HepG2 (cell line): ENCODE results near the gene LRRC74B. TPM values are rescaled to one million over a fixed set of nuclear protein-coding genes. Genes with fewer than 3 reads are reported as not detected.
A peak's percentile ranks its signal among the peaks of the same experiment; 100 is the strongest.

Experiments
- ATRX ChIP-seq: sonication (generic); formaldehyde crosslinking; IDR thresholded peaks from 2 replicates; pipeline ENCODE4 v1.4.0; 2020; ENCODE audit warnings: missing genetic modification reagents, borderline replicate concordance
- BCL6 ChIP-seq: IDR thresholded peaks from 2 replicates; pipeline ENCODE4 v1.6.1; 2016; ENCODE audit warnings: missing genetic modification reagents, missing compliant biosample characterization
- CBX1 ChIP-seq: IDR thresholded peaks from one replicate; pipeline ENCODE4 v1.6.1; 2016; ENCODE audit warnings: antibody characterized with exemption, low read depth
- CC2D1A ChIP-seq: sonication (generic); formaldehyde crosslinking; IDR thresholded peaks from 2 replicates; pipeline ENCODE4 v1.8.1; 2023; ENCODE audit warnings: mild to moderate bottlenecking, missing genetic modification reagents
- GABPA ChIP-seq, 2 experiments: IDR thresholded peaks; 2 replicates each; pipeline ENCODE4 v1.6.1; 2011 to 2016; ENCODE audit warnings: low read depth in 2 of 2, low read length in 1 of 2, missing biosample characterization in 1 of 2, missing genetic modification characterization in 1 of 2
- HNRNPLL ChIP-seq: fragments of 200-400 bp; formaldehyde crosslinking; IDR thresholded peaks from 2 replicates; pipeline ENCODE4 v1.6.1; 2017; ENCODE audit warnings: mild to moderate bottlenecking, low read depth, low read length; ENCODE audit not compliant: poor library complexity, severe bottlenecking
- NFE2L2 ChIP-seq: fragments of 150-350 bp; IDR thresholded peaks from 2 replicates; pipeline ENCODE4 v1.6.1; 2014; ENCODE audit warnings: low read length
- RORA ChIP-seq: sonication (generic); formaldehyde crosslinking; IDR thresholded peaks from 2 replicates; pipeline ENCODE4 v1.5.0; 2020; ENCODE audit warnings: mild to moderate bottlenecking, missing genetic modification reagents, moderate library complexity
- TCF7 ChIP-seq: sonication (generic); IDR thresholded peaks from 2 replicates; pipeline ENCODE4 v1.6.1; 2016; ENCODE audit warnings: antibody characterized with exemption, low read depth
- XRCC5 ChIP-seq: fragments of 200-400 bp; formaldehyde crosslinking; optimal IDR thresholded peaks from 2 replicates; pipeline ENCODE3; 2017; ENCODE audit warnings: mild to moderate bottlenecking, low read length
- ZFP36 ChIP-seq: fragments of 150-350 bp; IDR thresholded peaks from 2 replicates; pipeline ENCODE4 v1.6.1; 2018; ENCODE audit warnings: borderline replicate concordance, low read length, low read depth; ENCODE audit not compliant: partially characterized antibody
- ZFP37 ChIP-seq: sonication (generic); formaldehyde crosslinking; IDR thresholded peaks from 2 replicates; pipeline ENCODE4 v1.4.0; 2020; ENCODE audit warnings: missing genetic modification reagents, borderline replicate concordance
- ZNF207 ChIP-seq: fragments of 450-650 bp; IDR thresholded peaks from 2 replicates; pipeline ENCODE4 v1.6.1; 2016; ENCODE audit warnings: antibody characterized with exemption, borderline replicate concordance
- ZNF296 ChIP-seq: sonication (generic); formaldehyde crosslinking; conservative IDR thresholded peaks from 2 replicates; pipeline ENCODE4 v1.5.0; 2020; ENCODE audit warnings: mild to moderate bottlenecking, missing genetic modification reagents
- ZNF3 ChIP-seq: IDR thresholded peaks from 2 replicates; pipeline ENCODE4 v1.7.0; 2017; ENCODE audit warnings: inconsistent platforms
- ZNF468 ChIP-seq: sonication (generic); formaldehyde crosslinking; IDR thresholded peaks from 2 replicates; pipeline ENCODE4 v1.8.0; 2022; ENCODE audit warnings: mild to moderate bottlenecking, moderate library complexity, missing genetic modification reagents
- ZNF564 ChIP-seq: sonication (generic); formaldehyde crosslinking; IDR thresholded peaks from 2 replicates; pipeline ENCODE4 v1.8.1; 2023; ENCODE audit warnings: mild to moderate bottlenecking, missing genetic modification reagents
- ZNF629 ChIP-seq: sonication (generic); formaldehyde crosslinking; conservative IDR thresholded peaks from 2 replicates; pipeline ENCODE4 v1.5.0; 2020; ENCODE audit warnings: missing genetic modification reagents
- polyA plus RNA-seq, 8 experiments: library from polyadenylated mRNA; depleted of rRNA in 3 of 8; stranded (reverse) in 7 of 8; unstranded in 1 of 8; fragments of >200 nt; fragmentation: Illumina TruSeq in 4 of 8; extraction: Trizol in 4 of 8; gene quantifications; 2 replicates each; pipeline versions ENCODE4 v1.2.1 to v1.2.3, GENCODE V29; 2011 to 2016; ENCODE audit warnings: low read depth in 4 of 8, missing spikeins in 1 of 8, mixed read lengths in 1 of 8; ENCODE audit not compliant: insufficient read depth in 1 of 8
- total RNA-seq, 5 experiments: library from RNA; depleted of rRNA; stranded (reverse); fragments of >200 nt; fragmentation: Illumina TruSeq; extraction: Trizol; gene quantifications; 2 replicates each; pipeline ENCODE4 v1.2.3, GENCODE V29; 2016; ENCODE audit warnings: low read depth in 1 of 5
- TF ChIP-seq, protein P1 (sequence below): sonication (generic); formaldehyde crosslinking; IDR thresholded peaks from 2 replicates; pipeline ENCODE4 v1.8.0; 2023; ENCODE audit warnings: mild to moderate bottlenecking, missing genetic modification reagents
- TF ChIP-seq, protein P2 (sequence below): sonication (generic); formaldehyde crosslinking; IDR thresholded peaks from 2 replicates; pipeline ENCODE4 v1.4.0; 2020; ENCODE audit warnings: missing genetic modification reagents, mild to moderate bottlenecking, borderline replicate concordance
- TF ChIP-seq, protein P3 (sequence below): sonication (generic); formaldehyde crosslinking; IDR thresholded peaks from 2 replicates; pipeline ENCODE4 v1.4.0; 2020; ENCODE audit warnings: mild to moderate bottlenecking, low read depth, missing genetic modification reagents
- TF ChIP-seq, protein P4 (sequence below): sonication (generic); formaldehyde crosslinking; IDR thresholded peaks from 2 replicates; pipeline ENCODE4 v1.5.0; 2020; ENCODE audit warnings: mild to moderate bottlenecking, missing genetic modification reagents, borderline replicate concordance

LRRC74B gene
- total and polyA plus RNA-seq, 2 of the 13 experiments (the other 11 are each of a cell fraction or from before 2014, with no cell fraction given) = not detected

DNA sequence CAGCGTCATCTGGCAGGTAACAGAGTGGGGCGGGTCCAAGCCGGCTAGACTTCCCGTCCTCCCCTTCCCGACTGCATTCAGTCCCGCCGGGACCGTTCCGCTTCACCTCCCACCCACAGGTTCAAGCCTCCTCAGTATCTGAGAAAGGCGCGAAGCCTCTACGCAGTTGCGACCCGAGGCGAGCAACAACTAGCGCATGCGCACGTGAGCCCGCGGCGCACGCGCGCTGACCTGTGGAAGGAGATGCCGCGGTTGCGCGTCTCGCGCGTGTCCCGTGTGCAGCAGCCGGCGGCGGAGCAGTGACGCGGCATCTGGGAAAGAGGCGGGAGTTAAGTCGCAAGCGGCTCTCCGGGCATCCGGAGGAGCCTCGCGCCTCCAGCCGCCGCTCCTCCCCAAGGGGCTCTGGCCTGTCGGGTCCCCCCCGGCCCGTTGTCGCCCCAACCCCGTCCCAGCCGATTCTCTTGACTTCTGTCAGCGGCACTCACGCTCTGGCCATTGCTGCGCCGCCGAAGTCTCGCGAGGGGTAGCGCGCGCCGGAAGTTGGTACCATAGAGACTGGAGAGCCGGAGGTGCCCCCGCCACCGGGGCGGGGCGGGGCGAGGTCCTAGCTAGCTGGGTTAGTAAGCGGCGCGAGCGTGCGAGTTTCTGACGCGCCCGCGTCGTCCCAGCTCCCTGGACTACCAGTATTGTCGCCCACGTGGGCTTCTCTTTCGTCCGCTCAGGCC, 44.0 kb upstream of the LRRC74B start, which contains the start of gene THAP7 (continued):
- TF ChIP-seq ZFP37 = 0 out of 2 replicates have a peak, but pooled peaks have one; percentile 81
- TF ChIP-seq CBX1 = no peak
- TF ChIP-seq, protein P1, sequence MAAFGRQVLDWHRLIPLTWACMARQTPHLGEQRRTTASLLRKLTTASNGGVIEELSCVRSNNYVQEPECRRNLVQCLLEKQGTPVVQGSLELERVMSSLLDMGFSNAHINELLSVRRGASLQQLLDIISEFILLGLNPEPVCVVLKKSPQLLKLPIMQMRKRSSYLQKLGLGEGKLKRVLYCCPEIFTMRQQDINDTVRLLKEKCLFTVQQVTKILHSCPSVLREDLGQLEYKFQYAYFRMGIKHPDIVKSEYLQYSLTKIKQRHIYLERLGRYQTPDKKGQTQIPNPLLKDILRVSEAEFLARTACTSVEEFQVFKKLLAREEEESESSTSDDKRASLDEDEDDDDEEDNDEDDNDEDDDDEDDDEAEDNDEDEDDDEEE (CRISPR knock-in tag) = no peak; the same call in 1 of the 2 replicates
- no peak for TF ChIP-seq TCF7
- TF ChIP-seq ZFP36 = no peak
- 0 out of 2 replicates have a peak, but pooled peaks have one; percentile 77 for TF ChIP-seq ZNF468
- TF ChIP-seq, protein P2, sequence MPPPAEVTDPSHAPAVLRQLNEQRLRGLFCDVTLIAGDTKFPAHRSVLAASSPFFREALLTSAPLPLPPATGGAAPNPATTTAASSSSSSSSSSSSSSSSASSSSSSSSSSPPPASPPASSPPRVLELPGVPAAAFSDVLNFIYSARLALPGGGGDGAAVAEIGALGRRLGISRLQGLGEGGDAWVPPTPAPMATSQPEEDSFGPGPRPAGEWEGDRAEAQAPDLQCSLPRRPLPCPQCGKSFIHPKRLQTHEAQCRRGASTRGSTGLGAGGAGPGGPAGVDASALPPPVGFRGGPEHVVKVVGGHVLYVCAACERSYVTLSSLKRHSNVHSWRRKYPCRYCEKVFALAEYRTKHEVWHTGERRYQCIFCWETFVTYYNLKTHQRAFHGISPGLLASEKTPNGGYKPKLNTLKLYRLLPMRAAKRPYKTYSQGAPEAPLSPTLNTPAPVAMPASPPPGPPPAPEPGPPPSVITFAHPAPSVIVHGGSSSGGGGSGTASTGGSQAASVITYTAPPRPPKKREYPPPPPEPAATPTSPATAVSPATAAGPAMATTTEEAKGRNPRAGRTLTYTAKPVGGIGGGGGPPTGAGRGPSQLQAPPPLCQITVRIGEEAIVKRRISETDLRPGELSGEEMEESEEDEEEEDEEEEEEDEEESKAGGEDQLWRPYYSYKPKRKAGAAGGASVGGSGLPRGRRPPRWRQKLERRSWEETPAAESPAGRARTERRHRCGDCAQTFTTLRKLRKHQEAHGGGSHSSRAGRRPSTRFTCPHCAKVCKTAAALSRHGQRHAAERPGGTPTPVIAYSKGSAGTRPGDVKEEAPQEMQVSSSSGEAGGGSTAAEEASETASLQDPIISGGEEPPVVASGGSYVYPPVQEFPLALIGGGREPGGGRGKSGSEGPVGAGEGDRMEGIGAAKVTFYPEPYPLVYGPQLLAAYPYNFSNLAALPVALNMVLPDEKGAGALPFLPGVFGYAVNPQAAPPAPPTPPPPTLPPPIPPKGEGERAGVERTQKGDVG = 0 out of 2 replicates have a peak, but pooled peaks have one; percentile 59
- TF ChIP-seq BCL6 (CRISPR knock-in tag) = peak; percentile 46; the same call in 1 of the 2 replicates
- TF ChIP-seq RORA (CRISPR knock-in tag) = no peak; the same call in 1 of the 2 replicates
- TF ChIP-seq, protein P3, sequence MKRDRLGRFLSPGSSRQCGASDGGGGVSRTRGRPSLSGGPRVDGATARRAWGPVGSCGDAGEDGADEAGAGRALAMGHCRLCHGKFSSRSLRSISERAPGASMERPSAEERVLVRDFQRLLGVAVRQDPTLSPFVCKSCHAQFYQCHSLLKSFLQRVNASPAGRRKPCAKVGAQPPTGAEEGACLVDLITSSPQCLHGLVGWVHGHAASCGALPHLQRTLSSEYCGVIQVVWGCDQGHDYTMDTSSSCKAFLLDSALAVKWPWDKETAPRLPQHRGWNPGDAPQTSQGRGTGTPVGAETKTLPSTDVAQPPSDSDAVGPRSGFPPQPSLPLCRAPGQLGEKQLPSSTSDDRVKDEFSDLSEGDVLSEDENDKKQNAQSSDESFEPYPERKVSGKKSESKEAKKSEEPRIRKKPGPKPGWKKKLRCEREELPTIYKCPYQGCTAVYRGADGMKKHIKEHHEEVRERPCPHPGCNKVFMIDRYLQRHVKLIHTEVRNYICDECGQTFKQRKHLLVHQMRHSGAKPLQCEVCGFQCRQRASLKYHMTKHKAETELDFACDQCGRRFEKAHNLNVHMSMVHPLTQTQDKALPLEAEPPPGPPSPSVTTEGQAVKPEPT (CRISPR knock-in tag) = 0 out of 2 replicates have a peak, but pooled peaks have one; percentile 42
- peak; percentile 75 for TF ChIP-seq HNRNPLL
- peak; percentile 82; the same call in 1 of the 2 replicates for TF ChIP-seq ZNF564
- TF ChIP-seq, protein P4, sequence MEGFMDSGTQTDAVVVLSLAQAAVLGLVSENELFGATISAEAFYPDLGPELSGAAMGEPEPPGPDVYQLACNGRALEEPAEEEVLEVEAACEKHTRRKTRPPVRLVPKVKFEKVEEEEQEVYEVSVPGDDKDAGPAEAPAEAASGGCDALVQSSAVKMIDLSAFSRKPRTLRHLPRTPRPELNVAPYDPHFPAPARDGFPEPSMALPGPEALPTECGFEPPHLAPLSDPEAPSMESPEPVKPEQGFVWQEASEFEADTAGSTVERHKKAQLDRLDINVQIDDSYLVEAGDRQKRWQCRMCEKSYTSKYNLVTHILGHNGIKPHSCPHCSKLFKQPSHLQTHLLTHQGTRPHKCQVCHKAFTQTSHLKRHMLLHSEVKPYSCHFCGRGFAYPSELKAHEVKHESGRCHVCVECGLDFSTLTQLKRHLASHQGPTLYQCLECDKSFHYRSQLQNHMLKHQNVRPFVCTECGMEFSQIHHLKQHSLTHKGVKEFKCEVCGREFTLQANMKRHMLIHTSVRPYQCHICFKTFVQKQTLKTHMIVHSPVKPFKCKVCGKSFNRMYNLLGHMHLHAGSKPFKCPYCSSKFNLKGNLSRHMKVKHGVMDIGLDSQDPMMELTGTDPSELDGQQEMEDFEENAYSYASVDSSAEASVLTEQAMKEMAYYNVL = peak; percentile 89; the same call in 1 of the 2 replicates
- peak; percentile 77 for TF ChIP-seq ZNF296 (CRISPR knock-in tag)
- no peak for TF ChIP-seq ZNF629
- no peak for TF ChIP-seq ZNF207
- TF ChIP-seq XRCC5 = no peak
- TF ChIP-seq NFE2L2 = no peak
- TF ChIP-seq ZNF3 (CRISPR knock-in tag) = no peak; the same call in 1 of the 2 replicates
- peak; percentile 69 for TF ChIP-seq GABPA (IDR thresholded peaks at IDR 0.05; ENCODE audit: low read depth, low read length)
- peak; percentile 92 for TF ChIP-seq GABPA (CRISPR knock-in tag; IDR thresholded peaks at IDR 0.05; ENCODE audit: low read depth)
- TF ChIP-seq CC2D1A (CRISPR knock-in tag) = no peak
- TF ChIP-seq ATRX = no peak
